HFFc6 (cell line): ENCODE data around the gene NAV2. TPM values are rescaled to one million over a fixed set of nuclear protein-coding genes. Genes with fewer than 3 reads are reported as not detected.

ENCODE experiments used
- DNase-seq: peaks from one replicate; pipeline ENCODE4 v3.0.0-alpha.2; 2018
- H3K27ac Mint-ChIP-seq: 2 replicates; pipeline ENCODE4 v1.8.0; 2020; ENCODE audit warnings: mild to moderate bottlenecking, mixed read lengths
- H3K27me3 Mint-ChIP-seq: 2 replicates; pipeline ENCODE4 v1.8.0; 2021; ENCODE audit warnings: mild to moderate bottlenecking, moderate library complexity, mixed read lengths; ENCODE audit not compliant: insufficient read depth
- H3K36me3 Mint-ChIP-seq: 2 replicates; pipeline ENCODE4 v1.8.0; 2021; ENCODE audit warnings: low read depth, mixed read lengths
- H3K4me1 Mint-ChIP-seq: 2 replicates; pipeline ENCODE4 v1.8.0; 2020; ENCODE audit warnings: low read depth, mixed read lengths
- H3K4me3 Mint-ChIP-seq: 2 replicates; pipeline ENCODE4 v1.8.0; 2020; ENCODE audit warnings: mild to moderate bottlenecking, moderate library complexity, mixed read lengths
- H3K9me3 Mint-ChIP-seq: 2 replicates; pipeline ENCODE4 v1.8.0; 2020; ENCODE audit warnings: mild to moderate bottlenecking, mixed read lengths
- total RNA-seq, 6 experiments: library from RNA; stranded (reverse); fragmentation: NEBNext Ultra II Directional; extraction: Animal tissue kit (Norgen Biotek cat#: 25700); gene quantifications; 2 replicates in 1 of 6; 3 replicates in 5 of 6; pipeline ENCODE4 v1.2.3, GENCODE V29; 2021
- TF ChIP-seq, protein P1 (sequence below): fragments of 200-600 bp; sonication (generic); IDR thresholded peaks from 2 replicates; pipeline ENCODE4 v1.5.0; 2021; ENCODE audit warnings: antibody characterized with exemption, mild to moderate bottlenecking

Gene NAV2
- total RNA-seq, 6 experiments from 2014 or later: 12.4 to 34.9 (median 31.8) TPM

- Mint-ChIP-seq H3K4me3 (no peak overlapping the region), H3K9me3 (no peaks in the 10 kb centered on the region), H3K27me3 (peaks cover 1% of the 10 kb centered on the region; the same call in 1 of the 2 replicates), H3K4me1 (peaks cover 42% of the 10 kb centered on the region), H3K27ac (no peak overlapping the region), H3K36me3 (no peaks in the 10 kb centered on the region; the same call in none of the 2 replicates)
- no peak for DNase-seq
- TF ChIP-seq, protein P1, sequence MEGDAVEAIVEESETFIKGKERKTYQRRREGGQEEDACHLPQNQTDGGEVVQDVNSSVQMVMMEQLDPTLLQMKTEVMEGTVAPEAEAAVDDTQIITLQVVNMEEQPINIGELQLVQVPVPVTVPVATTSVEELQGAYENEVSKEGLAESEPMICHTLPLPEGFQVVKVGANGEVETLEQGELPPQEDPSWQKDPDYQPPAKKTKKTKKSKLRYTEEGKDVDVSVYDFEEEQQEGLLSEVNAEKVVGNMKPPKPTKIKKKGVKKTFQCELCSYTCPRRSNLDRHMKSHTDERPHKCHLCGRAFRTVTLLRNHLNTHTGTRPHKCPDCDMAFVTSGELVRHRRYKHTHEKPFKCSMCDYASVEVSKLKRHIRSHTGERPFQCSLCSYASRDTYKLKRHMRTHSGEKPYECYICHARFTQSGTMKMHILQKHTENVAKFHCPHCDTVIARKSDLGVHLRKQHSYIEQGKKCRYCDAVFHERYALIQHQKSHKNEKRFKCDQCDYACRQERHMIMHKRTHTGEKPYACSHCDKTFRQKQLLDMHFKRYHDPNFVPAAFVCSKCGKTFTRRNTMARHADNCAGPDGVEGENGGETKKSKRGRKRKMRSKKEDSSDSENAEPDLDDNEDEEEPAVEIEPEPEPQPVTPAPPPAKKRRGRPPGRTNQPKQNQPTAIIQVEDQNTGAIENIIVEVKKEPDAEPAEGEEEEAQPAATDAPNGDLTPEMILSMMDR: no peak
Measured at GRCh38 chr11:19812710-19813109, 100.1 kb downstream of the NAV2 start.

DNA sequence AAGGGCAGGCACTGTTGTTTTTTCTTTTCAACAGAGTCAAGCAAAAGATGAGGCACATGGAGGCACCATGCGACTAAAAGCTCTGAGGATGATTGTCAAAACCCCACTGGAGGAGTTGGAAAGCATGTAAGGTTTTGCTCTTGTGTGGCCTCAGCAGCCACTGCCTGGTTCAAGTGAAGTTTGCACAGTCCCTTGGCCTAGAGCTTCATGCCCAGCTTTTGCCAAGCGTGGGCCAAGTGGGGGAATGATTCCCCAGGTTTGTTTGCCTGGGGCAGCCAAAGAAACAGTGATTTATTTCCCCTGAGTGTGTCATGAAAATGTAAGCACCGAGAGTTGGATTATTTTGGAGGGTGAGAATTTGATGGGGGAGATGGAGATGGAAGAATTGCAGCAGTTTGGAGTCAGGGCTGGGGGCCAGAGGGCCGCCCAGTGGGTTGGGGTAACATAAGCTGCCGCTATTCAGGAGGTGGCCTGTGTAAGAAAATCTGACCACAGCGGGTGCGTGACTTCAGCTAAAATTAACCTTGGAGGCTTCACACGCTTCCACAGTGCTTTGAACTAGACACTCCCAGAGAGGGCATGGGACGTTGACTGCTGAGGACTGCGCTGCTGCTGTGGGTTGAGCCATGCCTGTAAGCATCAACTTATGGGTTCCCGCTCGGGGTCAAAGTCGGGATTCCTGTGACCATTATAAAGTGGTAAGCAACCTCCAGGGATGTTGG is 100.7 kb downstream of the NAV2 start:
- Mint-ChIP-seq H3K27me3 (peaks cover 1% of the 10 kb centered on the region; the same call in 1 of the 2 replicates), H3K27ac (no peak overlapping the region), H3K36me3 (no peaks in the 10 kb centered on the region; the same call in 1 of the 2 replicates), H3K9me3 (no peaks in the 10 kb centered on the region), H3K4me3 (no peak overlapping the region), H3K4me1 (peaks cover 39% of the 10 kb centered on the region)
- TF ChIP-seq, protein P1: no peak
- DNase-seq: no peak

DNA sequence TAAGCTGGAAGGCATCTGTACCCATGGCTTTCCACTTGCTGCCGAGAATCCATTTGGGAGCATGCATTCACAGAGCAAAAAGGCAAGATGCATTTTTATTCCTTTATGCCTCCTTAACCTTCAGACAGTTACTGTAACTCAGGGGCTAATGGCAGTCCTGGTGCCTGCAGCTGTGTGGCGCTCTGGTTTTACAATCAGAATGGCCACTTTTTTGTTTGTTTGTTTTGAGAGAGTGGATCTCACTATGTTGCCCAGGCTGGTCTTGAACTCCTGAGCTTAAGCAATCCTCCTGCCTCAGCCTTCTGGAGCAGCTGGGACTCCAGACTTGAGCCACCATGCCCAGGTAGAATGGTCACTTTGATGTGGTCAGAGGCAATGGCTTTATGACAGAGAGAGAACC is 101.8 kb downstream of the NAV2 start:
- Mint-ChIP-seq H3K9me3 (no peaks in the 10 kb centered on the region), H3K4me1 (peaks cover 48% of the 10 kb centered on the region), H3K36me3 (peaks cover 5% of the 10 kb centered on the region; the same call in 1 of the 2 replicates), H3K27me3 (peaks cover 1% of the 10 kb centered on the region; the same call in 1 of the 2 replicates), H3K4me3 (no peak overlapping the region), H3K27ac (no peak overlapping the region)
- TF ChIP-seq, protein P1: no peak
- DNase-seq: no peak

GRCh38 chr11:19816040-19816439 is 103.4 kb downstream of the NAV2 start:
- peaks cover under 1% of the 10 kb centered on the region; the same call in 1 of the 2 replicates for H3K27me3 Mint-ChIP-seq
- peaks cover 9% of the 10 kb centered on the region for H3K36me3 Mint-ChIP-seq
- H3K4me1 Mint-ChIP-seq: peaks cover 47% of the 10 kb centered on the region
- H3K27ac Mint-ChIP-seq: no peak overlapping the region
- H3K9me3 Mint-ChIP-seq: no peaks in the 10 kb centered on the region
- no peak overlapping the region for H3K4me3 Mint-ChIP-seq
- DNase-seq: no peak
- TF ChIP-seq, protein P1: no peak

GRCh38 chr11:19816817-19817216 is 104.2 kb downstream of the NAV2 start:
- Mint-ChIP-seq H3K36me3 (peaks cover 9% of the 10 kb centered on the region), H3K4me1 (peaks cover 39% of the 10 kb centered on the region), H3K27me3 (no peaks in the 10 kb centered on the region), H3K9me3 (no peaks in the 10 kb centered on the region), H3K27ac (no peak overlapping the region), H3K4me3 (no peak overlapping the region)
- DNase-seq: no peak
- TF ChIP-seq, protein P1: no peak
